ENCODE data around the gene CCL11. TPM values are rescaled to one million over a fixed set of nuclear protein-coding genes. Genes with fewer than 3 reads are reported as not detected.

CCL11 gene
- total RNA-seq, 1 experiment from 2014 or later, result not detected

GRCh38 chr17:34312080-34312479, 26.5 kb downstream of the CCL11 start:
- Histone ChIP-seq H3K4me3 (ENCODE audit: low read depth, low read length) (no peak overlapping the region), H3K36me3 (ENCODE audit: control insufficient read depth, insufficient read depth, low read length) (no peaks in the 10 kb centered on the region), H3K9me3 (no peaks in the 10 kb centered on the region), H3K27me3 (replicated peaks; ENCODE audit: control insufficient read depth, insufficient read depth, low read length) (no peaks in the 10 kb centered on the region; the same call in none of the 2 replicates), H3K4me1 (no peaks in the 10 kb centered on the region)
- CTCF ChIA-PET, result no interaction called here
- DNase-seq, result no peak
- H3K4me3 Mint-ChIP-seq (ENCODE audit: unreplicated experiment), result no peak overlapping the region
- TF ChIP-seq, protein P1, sequence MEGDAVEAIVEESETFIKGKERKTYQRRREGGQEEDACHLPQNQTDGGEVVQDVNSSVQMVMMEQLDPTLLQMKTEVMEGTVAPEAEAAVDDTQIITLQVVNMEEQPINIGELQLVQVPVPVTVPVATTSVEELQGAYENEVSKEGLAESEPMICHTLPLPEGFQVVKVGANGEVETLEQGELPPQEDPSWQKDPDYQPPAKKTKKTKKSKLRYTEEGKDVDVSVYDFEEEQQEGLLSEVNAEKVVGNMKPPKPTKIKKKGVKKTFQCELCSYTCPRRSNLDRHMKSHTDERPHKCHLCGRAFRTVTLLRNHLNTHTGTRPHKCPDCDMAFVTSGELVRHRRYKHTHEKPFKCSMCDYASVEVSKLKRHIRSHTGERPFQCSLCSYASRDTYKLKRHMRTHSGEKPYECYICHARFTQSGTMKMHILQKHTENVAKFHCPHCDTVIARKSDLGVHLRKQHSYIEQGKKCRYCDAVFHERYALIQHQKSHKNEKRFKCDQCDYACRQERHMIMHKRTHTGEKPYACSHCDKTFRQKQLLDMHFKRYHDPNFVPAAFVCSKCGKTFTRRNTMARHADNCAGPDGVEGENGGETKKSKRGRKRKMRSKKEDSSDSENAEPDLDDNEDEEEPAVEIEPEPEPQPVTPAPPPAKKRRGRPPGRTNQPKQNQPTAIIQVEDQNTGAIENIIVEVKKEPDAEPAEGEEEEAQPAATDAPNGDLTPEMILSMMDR (IDR thresholded peaks at IDR 0.05; ENCODE audit: insufficient read depth in 1 of 2, low read depth in 1 of 2, low read length in 1 of 2, severe bottlenecking in 1 of 2, unreplicated experiment in 1 of 2), result no peak
- no TSS peak for BruUV-seq (replicated peaks)
- H3K9me3 Mint-ChIP-seq (ENCODE audit: unreplicated experiment), result no peaks in the 10 kb centered on the region
- H3K36me3 Mint-ChIP-seq (ENCODE audit: insufficient read depth, unreplicated experiment), result no peaks in the 10 kb centered on the region
- H3K27me3 Mint-ChIP-seq (ENCODE audit: insufficient read depth, unreplicated experiment), result peaks cover 4% of the 10 kb centered on the region
- no peak overlapping the region for H3K27ac Mint-ChIP-seq (ENCODE audit: unreplicated experiment)
- intact Hi-C loops (cut with micrococcal nuclease; ENCODE audit: unreplicated experiment), result no loop called here
- POLR2A ChIA-PET, result no interaction called here
- no peaks in the 10 kb centered on the region for H3K4me1 Mint-ChIP-seq (ENCODE audit: low read depth, unreplicated experiment)

- POLR2A ChIA-PET, result no interaction called here
- Histone ChIP-seq H3K9me3 (no peaks in the 10 kb centered on the region), H3K36me3 (ENCODE audit: control insufficient read depth, insufficient read depth, low read length) (no peaks in the 10 kb centered on the region), H3K4me1 (no peaks in the 10 kb centered on the region), H3K4me3 (ENCODE audit: low read depth, low read length) (no peak overlapping the region), H3K27me3 (replicated peaks; ENCODE audit: control insufficient read depth, insufficient read depth, low read length) (no peaks in the 10 kb centered on the region; the same call in none of the 2 replicates)
- Mint-ChIP-seq H3K4me3 (ENCODE audit: unreplicated experiment) (no peak overlapping the region), H3K27me3 (ENCODE audit: insufficient read depth, unreplicated experiment) (peaks cover 4% of the 10 kb centered on the region), H3K9me3 (ENCODE audit: unreplicated experiment) (no peaks in the 10 kb centered on the region), H3K36me3 (ENCODE audit: insufficient read depth, unreplicated experiment) (no peaks in the 10 kb centered on the region), H3K4me1 (ENCODE audit: low read depth, unreplicated experiment) (no peaks in the 10 kb centered on the region), H3K27ac (ENCODE audit: unreplicated experiment) (no peak overlapping the region)
- no peak for DNase-seq
- intact Hi-C loops (cut with micrococcal nuclease; ENCODE audit: unreplicated experiment), result no loop called here
- TF ChIP-seq, protein P1 (IDR thresholded peaks at IDR 0.05; ENCODE audit: insufficient read depth in 1 of 2, low read depth in 1 of 2, low read length in 1 of 2, severe bottlenecking in 1 of 2, unreplicated experiment in 1 of 2), result no peak
- no TSS peak for BruUV-seq (replicated peaks)
- CTCF ChIA-PET, result no interaction called here
Observed at GRCh38 chr17:34313164-34313563, 27.6 kb downstream of the CCL11 start.

- Histone ChIP-seq H3K36me3 (ENCODE audit: control insufficient read depth, insufficient read depth, low read length) (no peaks in the 10 kb centered on the region), H3K27me3 (replicated peaks; ENCODE audit: control insufficient read depth, insufficient read depth, low read length) (no peaks in the 10 kb centered on the region; the same call in none of the 2 replicates), H3K9me3 (no peaks in the 10 kb centered on the region), H3K4me1 (no peaks in the 10 kb centered on the region), H3K4me3 (ENCODE audit: low read depth, low read length) (no peak overlapping the region)
- Mint-ChIP-seq H3K4me3 (ENCODE audit: unreplicated experiment) (no peak overlapping the region), H3K9me3 (ENCODE audit: unreplicated experiment) (no peaks in the 10 kb centered on the region), H3K27ac (ENCODE audit: unreplicated experiment) (no peak overlapping the region), H3K4me1 (ENCODE audit: low read depth, unreplicated experiment) (no peaks in the 10 kb centered on the region), H3K27me3 (ENCODE audit: insufficient read depth, unreplicated experiment) (peaks cover 4% of the 10 kb centered on the region), H3K36me3 (ENCODE audit: insufficient read depth, unreplicated experiment) (no peaks in the 10 kb centered on the region)
- ChIA-PET POLR2A (no interaction called here), CTCF (no interaction called here)
- TF ChIP-seq, protein P1 (IDR thresholded peaks at IDR 0.05; ENCODE audit: insufficient read depth in 1 of 2, low read depth in 1 of 2, low read length in 1 of 2, severe bottlenecking in 1 of 2, unreplicated experiment in 1 of 2), result no peak
- BruUV-seq (replicated peaks), result no TSS peak
- intact Hi-C loops (cut with micrococcal nuclease; ENCODE audit: unreplicated experiment), result no loop called here
- no peak for DNase-seq
Observed at GRCh38 chr17:34314279-34314678, 28.7 kb downstream of the CCL11 start.
